Activated T-cell treated with anti-CD3 and anti-CD28 coated beads for 1 hour (primary cell): Measurements from ENCODE around the gene GUCD1.
A peak's percentile ranks its signal among the peaks of the same experiment; 100 is the strongest.

Source experiments
- DNase-seq: peaks from one replicate; pipeline ENCODE4 v3.0.0-alpha.2; 2020; ENCODE audit warnings: low read depth

Gene GUCD1

GRCh38 chr22:24529898-24530297, 25.0 kb downstream of the GUCD1 start:
- no peak for DNase-seq

GRCh38 chr22:24526191-24526590, 28.7 kb downstream of the GUCD1 start:
- no peak for DNase-seq

- peak; percentile 71 for DNase-seq
Observed at GRCh38 chr22:24525416-24526037, 29.4 kb downstream of the GUCD1 start.

DNA sequence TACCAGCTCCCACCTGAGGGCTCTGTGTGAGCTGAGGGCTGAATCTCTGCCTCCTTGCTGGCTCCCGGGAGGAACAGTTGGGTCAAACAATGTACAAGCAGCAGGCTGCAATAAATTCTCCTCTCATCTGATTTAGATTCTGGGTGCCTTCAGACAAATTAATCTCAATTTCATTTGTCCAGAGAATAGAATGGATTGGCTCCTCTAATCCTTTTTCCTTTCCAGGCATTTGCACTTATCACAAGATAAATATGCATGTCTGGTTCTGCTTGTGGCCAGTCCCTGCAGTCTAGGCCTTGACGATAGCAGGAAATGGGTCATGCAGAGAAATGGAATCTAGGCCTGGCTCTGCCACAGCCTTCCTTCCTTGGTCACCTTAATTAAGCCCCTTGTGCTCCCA, 31.1 kb downstream of the GUCD1 start:
- DNase-seq = no peak

GRCh38 chr22:24521791-24522245, 33.1 kb downstream of the GUCD1 start:
- no peak for DNase-seq

DNA sequence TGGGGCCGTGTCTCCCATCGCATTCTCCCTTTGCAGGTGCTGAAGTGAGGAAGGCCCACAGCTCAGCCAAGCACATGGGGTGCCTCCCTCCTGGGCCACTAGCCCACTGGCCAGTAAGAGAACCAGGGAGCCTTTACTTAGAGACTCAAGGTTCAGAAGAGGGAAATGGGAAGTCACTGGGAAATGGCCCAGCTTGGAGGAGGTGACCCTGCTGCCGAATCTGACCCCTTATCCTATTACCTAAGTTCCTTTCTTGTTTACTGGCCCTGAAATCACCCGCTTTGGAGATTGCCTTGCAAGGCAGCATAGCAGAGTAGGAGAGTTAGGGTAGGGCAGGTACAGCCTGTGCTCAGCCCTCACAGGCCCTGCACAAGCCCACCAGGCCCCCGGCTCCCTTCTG, 35.4 kb downstream of the GUCD1 start:
- no peak for DNase-seq

- DNase-seq = no peak
Observed at GRCh38 chr22:24518771-24519485, 36.0 kb downstream of the GUCD1 start.

DNA sequence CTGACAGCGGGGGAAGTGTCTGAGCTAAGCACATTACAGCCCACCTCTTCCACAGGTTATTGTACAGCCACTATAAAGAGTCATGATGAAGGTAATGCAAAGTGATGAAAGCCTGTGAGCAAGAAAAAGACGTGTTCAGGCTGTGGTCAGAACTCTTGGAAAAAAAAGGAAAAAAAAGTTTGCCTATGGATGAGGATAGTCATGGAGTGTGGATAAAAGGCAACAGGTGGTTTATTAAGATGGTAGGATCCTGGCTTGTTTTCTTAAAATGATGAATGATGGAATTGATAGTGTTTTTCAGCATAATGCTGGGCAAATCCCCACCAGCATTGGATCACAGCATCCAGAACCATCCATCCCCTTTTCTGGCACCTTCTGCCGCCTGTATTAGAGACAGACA, 36.7 kb downstream of the GUCD1 start:
- no peak for DNase-seq

- DNase-seq = no peak
Observed at GRCh38 chr22:24517446-24517845, 37.5 kb downstream of the GUCD1 start.

- DNase-seq = no peak
Observed at GRCh38 chr22:24516301-24516737, 38.6 kb downstream of the GUCD1 start.

DNA sequence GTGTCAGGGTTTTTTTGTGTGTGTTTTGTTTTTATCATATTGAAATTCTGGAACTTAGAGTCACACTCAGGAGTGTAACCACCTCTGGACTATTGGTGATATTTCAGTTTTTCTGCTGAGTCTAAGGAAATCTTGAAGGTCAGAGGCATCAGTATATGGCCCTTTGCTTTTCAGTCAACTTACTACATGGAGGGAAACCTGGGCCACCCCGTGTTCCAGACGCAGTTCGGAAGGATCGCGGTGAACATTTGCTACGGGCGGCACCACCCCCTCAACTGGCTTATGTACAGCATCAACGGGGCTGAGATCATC, 40.0 kb downstream of the GUCD1 start:
- no peak for DNase-seq

- DNase-seq = no peak
Observed at GRCh38 chr22:24514241-24515026, 40.5 kb downstream of the GUCD1 start.

DNA sequence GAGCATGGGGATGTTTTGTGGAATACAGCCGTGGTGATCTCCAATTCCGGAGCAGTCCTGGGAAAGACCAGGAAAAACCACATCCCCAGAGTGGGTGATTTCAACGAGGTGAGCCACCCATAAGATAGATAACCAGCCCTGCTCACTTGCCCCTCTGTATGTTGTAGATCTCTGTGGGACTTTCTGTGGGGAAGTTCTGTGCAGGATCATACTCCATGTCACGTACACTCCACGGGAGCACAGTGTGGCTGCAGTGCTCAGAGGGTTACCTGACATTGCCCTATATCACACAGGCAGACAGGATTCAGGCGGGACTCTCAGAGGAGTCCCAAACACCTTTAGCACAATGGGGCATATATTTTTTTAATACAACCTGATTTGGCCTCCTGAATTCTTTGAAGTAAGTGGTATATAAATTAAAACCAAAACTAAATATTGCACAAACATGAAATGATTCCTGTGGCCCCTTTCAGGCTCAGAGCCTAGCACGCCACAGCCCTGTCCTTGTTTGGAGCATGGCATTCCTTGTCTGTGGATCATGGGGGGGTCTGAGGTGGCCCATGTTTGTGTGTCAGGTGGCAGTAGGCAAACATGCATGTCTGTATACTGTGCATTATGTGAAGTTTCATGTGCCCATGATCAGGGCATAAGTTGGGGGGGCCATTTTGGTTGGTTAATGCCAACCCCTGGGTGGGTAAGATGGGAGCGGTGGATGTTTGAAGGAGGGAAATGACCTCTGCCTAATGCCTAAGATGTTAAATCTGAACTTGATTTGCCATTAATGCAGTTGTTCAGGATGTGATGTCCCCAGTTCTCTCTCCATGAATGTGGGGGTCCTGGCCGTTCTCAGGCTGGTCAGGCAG, 41.3 kb downstream of the GUCD1 start:
- DNase-seq = no peak

- DNase-seq = no peak
Observed at GRCh38 chr22:24512043-24512442, 42.9 kb downstream of the GUCD1 start.

DNA sequence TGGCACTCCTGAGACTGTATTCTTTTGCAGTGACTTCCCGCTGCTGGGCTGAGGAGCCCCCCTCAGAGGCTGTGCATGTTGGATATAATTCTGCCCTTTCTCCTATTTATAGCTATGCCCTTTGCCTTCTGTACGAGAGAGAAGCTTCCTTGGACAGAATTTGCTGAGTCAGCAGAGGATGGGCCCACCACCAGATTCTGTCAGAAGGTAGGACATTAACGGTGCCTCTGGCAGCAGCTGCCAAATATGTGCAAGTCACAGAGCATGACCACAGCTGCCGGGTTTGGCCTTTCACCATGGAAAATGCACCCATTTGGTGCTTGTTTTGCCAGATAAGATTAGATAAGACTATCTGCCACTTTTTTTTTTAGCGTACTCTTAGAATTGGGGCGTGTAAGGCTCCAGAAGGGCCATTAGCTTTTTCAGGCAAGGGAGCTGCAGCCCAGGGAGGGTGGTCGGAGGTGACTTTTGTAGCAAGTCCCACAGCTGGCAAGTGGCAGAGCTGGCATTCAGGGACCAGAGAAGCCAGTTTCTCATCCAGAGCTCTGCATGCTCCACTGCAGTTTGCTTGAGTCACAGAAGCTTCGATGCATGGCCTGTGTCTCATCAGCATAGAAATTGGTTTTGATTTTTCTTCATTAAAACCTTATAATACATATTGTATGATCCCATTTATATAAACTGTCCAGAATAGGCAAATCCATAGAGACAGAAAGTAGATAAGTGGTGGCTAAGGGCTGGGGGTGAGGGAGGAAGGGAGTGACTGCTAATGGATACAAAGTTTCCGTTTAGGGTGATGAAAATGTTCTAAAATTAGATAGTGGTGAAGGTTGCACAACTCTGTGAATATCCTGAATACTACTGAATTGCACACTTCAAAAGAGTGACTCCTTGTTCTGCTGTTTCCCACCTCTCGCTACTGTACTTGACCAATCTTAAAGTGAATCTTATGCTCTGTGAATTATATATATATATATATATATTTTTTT, 44.0 kb downstream of the GUCD1 start:
- DNase-seq = no peak

- DNase-seq = no peak
Observed at GRCh38 chr22:24507716-24508115, 47.2 kb downstream of the GUCD1 start.

DNA sequence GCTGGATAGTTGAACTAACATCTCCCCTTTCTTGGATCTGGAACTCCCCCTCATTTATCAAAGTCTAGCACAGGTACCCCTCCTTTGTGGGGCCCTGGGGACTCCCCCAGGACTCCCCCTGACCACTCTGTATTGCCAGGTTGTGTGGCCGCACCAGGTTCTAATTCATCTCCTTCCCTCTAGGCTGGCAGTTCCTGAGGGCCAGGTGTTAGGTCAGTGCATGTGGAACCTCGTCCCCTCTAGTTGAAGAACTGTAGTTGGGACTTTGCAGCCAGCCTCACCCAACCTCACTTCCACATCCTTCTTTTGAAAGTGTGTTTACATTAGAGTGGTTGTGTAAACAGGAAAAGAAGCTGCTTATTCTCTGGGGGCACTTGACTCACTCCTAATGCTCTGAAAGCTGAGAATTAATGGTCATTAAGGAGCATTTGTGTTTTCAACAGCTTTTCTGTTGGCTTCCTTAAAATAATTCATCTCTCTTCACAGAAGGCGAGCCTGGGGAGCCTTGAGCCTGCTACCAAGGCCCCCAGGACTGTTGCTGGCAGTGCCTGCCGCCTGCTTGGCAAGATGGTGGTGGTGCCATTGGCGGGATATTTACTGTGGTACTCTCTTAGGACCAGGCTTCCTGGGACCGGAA, 48.0 kb downstream of the GUCD1 start:
- DNase-seq = no peak

DNA sequence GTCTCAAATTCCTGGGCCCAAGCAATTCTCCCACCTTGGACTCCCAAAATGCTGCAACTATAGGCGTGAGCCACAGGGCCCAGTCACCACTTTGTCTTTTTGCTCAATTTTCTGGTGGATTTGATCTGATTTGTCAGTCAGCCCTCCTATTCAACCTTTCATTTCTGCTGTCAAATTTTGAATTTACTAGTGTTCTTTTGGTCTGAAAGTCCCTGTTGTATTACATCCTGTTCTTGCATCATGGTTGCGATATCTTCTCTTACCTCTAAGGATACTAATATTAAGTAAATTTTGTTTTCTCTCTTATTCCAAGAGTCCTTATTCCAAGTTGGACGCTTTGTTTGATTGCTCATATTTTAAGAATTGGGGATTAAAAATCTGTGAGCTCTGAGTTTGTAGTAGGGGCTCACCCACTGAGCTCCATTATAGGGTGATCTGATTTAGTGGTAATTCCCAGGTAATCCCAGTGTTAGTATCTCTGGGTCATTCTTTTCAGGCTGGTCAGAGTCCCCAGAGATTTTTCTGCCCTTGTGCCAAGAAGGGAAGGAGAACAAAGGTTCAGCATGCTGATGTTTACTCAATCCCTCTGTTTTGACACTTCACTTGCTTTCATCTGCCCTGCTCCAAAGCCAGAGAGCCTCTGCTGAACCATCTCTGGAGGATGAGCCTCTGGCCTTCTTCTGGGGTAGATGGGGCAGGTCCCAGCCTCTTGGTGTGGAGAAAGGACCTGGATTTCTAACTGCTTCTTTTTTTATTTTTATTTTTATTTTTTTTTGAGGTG, 49.8 kb downstream of the GUCD1 start:
- DNase-seq = no peak

- no peak for DNase-seq
Observed at GRCh38 chr22:24504540-24504939, 50.4 kb downstream of the GUCD1 start.
